Nephron progenitor cell (in vitro differentiated cells): ENCODE results near the gene ACKR2.
"Not testable (repeated sequence)": the region's sequence is repeated elsewhere in the genome, so short reads cannot be mapped to it uniquely, and the experiment has no call there.

Source experiments
- DNase-seq: peaks from one replicate; pipeline ENCODE4 v3.0.0; 2021
- H3K27ac Mint-ChIP-seq: 2 replicates; pipeline ENCODE4 v1.8.0; 2021; ENCODE audit warnings: mild to moderate bottlenecking, moderate library complexity, mixed read lengths
- H3K27me3 Mint-ChIP-seq: 2 replicates; pipeline ENCODE4 v1.8.0; 2021; ENCODE audit warnings: mild to moderate bottlenecking, low read depth, mixed read lengths; ENCODE audit not compliant: poor library complexity
- H3K36me3 Mint-ChIP-seq: 2 replicates; pipeline ENCODE4 v1.8.0; 2021; ENCODE audit warnings: low read depth, mixed read lengths
- H3K4me1 Mint-ChIP-seq: 2 replicates; pipeline ENCODE4 v1.8.0; 2021; ENCODE audit warnings: mixed read lengths
- H3K4me3 Mint-ChIP-seq: 2 replicates; pipeline ENCODE4 v1.8.0; 2021; ENCODE audit warnings: mild to moderate bottlenecking, moderate library complexity, mixed read lengths
- H3K9me3 Mint-ChIP-seq: 2 replicates; pipeline ENCODE4 v1.8.0; 2021; ENCODE audit warnings: mild to moderate bottlenecking, moderate library complexity, mixed read lengths
- TF ChIP-seq, protein P1 (sequence below): fragments of 200-600 bp; sonication (generic); IDR thresholded peaks from 2 replicates; pipeline ENCODE4 v1.5.0; 2021; ENCODE audit warnings: antibody characterized with exemption

The ACKR2 gene

DNA sequence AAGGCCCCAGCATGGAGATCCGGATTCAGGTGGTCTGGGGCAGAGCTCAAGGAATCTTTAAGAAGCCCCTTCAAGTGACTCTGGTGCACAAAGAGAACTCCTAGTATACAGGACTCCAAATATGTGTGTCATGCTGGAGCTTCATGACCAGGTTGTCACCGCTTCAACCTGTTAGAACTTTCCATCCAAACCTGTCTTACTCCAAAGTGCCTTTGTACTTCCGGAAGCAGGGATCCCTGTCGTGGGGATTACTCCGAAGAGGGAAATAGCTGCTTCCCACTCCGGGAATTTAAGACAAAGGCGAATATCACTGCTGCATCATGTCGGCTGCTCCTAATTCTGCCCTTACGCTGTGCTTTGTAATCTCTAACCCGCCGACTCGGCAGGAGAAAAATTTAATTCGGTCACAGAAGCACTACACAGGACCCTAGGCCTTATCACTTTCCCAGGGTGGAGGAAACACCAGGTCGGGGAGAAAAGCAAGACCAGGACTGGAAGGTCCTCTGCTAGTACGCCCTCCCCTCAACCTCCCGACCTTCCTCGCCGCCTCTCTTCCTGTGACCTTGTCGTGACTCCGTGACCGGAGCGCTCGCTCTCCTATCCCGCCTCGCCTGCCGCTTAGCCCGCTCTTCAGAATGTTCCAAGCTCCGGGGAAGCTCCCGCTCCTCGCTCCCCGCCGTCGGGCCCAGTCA is 5.7 kb upstream of the ACKR2 start:
- DNase-seq: peak; percentile 64
- TF ChIP-seq, protein P1, sequence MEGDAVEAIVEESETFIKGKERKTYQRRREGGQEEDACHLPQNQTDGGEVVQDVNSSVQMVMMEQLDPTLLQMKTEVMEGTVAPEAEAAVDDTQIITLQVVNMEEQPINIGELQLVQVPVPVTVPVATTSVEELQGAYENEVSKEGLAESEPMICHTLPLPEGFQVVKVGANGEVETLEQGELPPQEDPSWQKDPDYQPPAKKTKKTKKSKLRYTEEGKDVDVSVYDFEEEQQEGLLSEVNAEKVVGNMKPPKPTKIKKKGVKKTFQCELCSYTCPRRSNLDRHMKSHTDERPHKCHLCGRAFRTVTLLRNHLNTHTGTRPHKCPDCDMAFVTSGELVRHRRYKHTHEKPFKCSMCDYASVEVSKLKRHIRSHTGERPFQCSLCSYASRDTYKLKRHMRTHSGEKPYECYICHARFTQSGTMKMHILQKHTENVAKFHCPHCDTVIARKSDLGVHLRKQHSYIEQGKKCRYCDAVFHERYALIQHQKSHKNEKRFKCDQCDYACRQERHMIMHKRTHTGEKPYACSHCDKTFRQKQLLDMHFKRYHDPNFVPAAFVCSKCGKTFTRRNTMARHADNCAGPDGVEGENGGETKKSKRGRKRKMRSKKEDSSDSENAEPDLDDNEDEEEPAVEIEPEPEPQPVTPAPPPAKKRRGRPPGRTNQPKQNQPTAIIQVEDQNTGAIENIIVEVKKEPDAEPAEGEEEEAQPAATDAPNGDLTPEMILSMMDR: no peak
- H3K4me3 Mint-ChIP-seq: peak overlapping the region; percentile 97
- peaks cover 6% of the 10 kb centered on the region for H3K27me3 Mint-ChIP-seq
- H3K4me1 Mint-ChIP-seq: peaks cover 60% of the 10 kb centered on the region
- peaks cover 20% of the 10 kb centered on the region for H3K36me3 Mint-ChIP-seq
- H3K27ac Mint-ChIP-seq: peak overlapping the region; percentile 99
- H3K9me3 Mint-ChIP-seq: peaks cover 11% of the 10 kb centered on the region

DNA sequence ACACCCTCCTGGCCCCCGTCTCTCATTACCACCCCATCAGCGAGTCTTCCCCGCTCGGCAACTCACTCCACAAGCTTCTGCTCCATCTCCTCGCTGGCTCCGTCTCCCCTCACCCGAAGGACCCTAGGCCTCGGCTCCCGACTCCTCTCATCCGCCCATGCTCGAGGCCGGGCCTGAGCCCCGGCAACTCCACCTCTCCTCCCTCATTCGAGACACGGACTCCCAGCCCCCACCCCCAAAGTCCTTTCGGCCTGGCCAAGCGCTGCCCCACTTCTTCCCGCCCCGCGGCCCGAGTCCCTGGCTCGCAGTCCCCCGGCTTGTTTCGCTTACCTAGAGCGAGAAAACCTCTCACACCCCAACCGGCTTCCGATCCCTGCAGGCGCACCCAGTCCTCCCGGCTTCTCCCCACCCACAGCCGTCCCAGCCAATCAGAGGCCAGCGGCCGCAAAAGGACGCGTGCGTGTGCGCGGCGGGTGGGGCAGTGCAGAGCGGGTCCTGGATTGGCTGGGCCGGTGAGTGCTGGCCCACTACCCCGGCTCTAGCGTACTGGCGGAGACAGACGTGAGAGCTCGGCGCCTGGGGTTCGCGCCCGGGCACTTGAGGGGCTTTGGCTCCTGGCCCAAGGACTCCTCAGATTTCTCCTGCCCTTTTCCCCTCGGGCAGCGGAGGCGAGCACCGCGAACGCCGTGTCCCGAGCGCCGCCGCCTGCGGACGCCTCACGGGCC is 5.0 kb upstream of the ACKR2 start, which contains the start of gene HIGD1A:
HIGD1A (minus strand) TSS at position 385 of the 725 bp plus-strand sequence. CDS start 10,237 bp downstream, outside the sequence.
- peaks cover 10% of the 10 kb centered on the region for H3K9me3 Mint-ChIP-seq
- peak within 1 kb of the TSS; percentile 97 for H3K4me3 Mint-ChIP-seq
- TF ChIP-seq, protein P1: no peak
- H3K36me3 Mint-ChIP-seq: peaks cover 18% of the 10 kb centered on the region
- DNase-seq: peak; percentile 94
- H3K4me1 Mint-ChIP-seq: peaks cover 60% of the 10 kb centered on the region
- peaks cover 12% of the 10 kb centered on the region for H3K27me3 Mint-ChIP-seq
- peak within 1 kb of the TSS; percentile 99 for H3K27ac Mint-ChIP-seq

DNA sequence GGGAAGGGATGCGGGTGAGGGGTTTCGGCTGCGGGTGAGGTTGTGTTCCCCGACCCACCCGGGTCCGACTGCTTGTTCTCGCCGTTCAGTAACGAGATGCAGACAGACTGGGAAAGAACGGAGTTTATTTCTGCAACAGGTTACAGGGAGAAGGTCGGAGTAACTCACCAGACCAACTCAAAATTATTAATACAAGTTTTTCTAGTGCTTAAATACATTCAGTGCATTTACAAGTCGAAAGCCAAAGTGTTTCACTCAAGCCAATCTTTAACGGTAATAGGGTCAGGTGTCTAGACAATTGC is 4.5 kb upstream of the ACKR2 start:
- H3K36me3 Mint-ChIP-seq: peaks cover 13% of the 10 kb centered on the region
- no peak for DNase-seq
- TF ChIP-seq, protein P1: no peak
- peaks cover 12% of the 10 kb centered on the region for H3K27me3 Mint-ChIP-seq
- peaks cover 54% of the 10 kb centered on the region for H3K4me1 Mint-ChIP-seq
- H3K27ac Mint-ChIP-seq: peak overlapping the region; percentile 19
- peak overlapping the region; percentile 97 for H3K4me3 Mint-ChIP-seq
- peaks cover 5% of the 10 kb centered on the region for H3K9me3 Mint-ChIP-seq

DNA sequence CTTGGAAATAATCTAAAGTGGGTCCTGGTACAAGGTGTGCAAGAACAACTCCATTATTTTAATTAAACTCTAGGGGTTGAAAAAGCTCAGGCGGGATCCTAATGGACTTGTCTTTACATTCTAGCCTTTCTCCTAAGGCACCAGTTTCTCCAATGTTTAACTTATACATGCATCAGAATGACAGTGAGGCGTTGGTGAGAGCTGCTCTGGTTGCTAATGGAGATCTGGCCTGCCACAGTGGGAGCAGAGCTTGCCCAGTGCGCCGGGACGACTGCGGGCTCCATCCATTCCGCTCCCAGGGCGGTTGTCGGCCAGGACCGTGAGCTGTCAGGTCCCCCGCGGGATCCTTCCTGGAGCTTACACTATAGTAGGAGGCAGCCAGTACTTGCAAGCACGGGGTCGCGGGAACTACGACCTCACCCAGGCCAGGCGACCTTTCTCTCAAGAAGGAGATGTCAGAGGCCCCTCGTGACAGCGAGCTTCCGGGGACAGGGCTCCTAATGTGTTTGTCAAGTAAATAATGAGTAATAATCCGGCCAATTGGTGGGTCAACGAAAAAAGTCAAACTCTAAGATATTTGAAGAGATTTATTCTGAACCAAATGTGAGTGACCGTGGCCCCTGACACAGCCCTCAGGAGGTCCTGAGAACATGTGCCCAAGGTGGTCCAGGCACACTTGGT is 4.0 kb upstream of the ACKR2 start:
- peak; percentile 60 for DNase-seq
- Mint-ChIP-seq H3K36me3 (peaks cover 9% of the 10 kb centered on the region), H3K27me3 (peaks cover 12% of the 10 kb centered on the region), H3K4me1 (peaks cover 49% of the 10 kb centered on the region), H3K27ac (peak overlapping the region; percentile 47), H3K4me3 (peak overlapping the region; percentile 97), H3K9me3 (peaks cover 3% of the 10 kb centered on the region)
- TF ChIP-seq, protein P1: no peak

DNA sequence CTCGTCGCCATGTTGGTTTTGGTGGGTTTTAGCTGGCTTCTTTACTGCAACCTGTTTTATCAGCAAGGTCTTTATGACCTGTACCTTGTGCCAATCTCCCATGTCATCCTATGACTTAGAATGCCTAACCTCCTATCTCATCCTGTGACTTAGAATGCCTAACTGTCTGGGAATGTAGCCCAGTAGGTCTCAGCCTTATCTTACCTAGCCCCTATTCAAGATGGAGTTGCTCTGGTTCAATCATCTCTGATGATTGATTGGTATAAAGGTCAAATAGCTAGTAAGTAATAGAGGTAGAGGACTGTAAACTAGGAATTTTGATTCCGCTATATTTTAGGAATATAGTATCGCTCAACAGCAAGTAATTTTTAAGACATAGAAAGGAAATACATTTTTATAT is 1.3 kb upstream of the ACKR2 start:
- H3K4me3 Mint-ChIP-seq: no peak overlapping the region
- TF ChIP-seq, protein P1: no peak
- H3K36me3 Mint-ChIP-seq: no peaks in the 10 kb centered on the region
- H3K4me1 Mint-ChIP-seq: peaks cover 42% of the 10 kb centered on the region
- no peaks in the 10 kb centered on the region for H3K9me3 Mint-ChIP-seq
- H3K27me3 Mint-ChIP-seq: peaks cover 15% of the 10 kb centered on the region
- no peak for DNase-seq
- no peak overlapping the region for H3K27ac Mint-ChIP-seq

DNA sequence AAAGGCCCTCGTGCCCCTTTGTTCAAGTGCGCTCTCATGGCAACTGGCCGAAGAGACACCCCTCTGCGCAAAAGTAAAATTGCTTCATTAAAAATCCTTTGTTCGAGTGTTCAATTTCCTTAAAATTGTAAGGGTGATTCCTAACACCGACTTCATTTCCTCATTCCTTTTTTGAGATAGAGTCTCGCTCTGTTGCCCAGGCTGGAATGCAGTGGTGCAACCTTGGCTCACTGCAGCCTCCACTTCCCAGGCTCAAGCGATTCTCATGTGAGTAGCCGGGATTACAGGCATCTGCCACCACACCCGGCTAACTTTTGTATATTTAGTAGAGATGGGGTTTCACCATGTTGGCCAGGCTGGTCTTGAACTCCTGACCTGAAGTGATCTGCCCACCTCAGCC is 1.5 kb downstream of the ACKR2 start:
- Mint-ChIP-seq H3K27me3 (peaks cover 12% of the 10 kb centered on the region), H3K4me1 (peaks cover 26% of the 10 kb centered on the region)
- not testable (repeated sequence) for H3K9me3 Mint-ChIP-seq, H3K4me3 Mint-ChIP-seq, H3K27ac Mint-ChIP-seq, DNase-seq, H3K36me3 Mint-ChIP-seq

DNA sequence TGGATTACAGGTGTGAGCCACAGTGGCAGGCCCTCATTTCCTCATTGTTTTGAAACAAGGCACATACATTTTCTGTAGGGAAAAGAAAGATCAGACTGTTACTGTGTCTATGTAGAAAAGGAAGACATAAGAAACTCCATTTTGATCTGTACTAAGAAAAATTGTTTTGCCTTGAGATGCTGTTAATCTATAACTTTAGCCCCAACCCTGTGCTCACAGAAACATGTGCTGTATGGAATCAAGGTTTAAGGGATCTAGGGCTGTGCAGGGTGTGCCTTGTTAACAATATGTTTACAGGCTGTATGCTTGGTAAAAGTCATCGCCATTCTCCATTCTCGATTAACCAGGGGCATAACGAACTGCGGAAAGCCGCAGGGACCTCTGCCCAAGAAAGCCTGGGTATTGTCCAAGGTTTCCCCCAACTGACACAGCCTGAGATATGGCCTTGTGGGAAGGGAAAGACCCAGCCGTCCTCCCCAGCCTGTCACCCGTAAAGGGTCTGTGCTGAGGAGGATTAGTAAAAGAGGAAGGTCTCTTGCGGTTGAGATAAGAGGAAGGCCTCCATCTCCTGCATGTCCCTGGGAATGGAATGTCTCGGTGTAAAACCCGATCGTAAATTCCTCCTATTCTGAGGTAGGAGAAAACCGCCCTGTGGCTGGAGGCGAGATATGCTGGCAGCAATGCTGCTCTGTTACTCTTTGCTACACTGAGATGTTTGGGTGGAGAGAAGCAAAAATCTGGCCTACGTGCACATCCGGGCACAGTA is 2.1 kb downstream of the ACKR2 start:
- H3K27ac Mint-ChIP-seq, H3K9me3 Mint-ChIP-seq: not testable (repeated sequence)
- peak; percentile 16 for DNase-seq

More for the DNA sequence above, 2.1 kb downstream of the ACKR2 start:
- H3K4me3 Mint-ChIP-seq, H3K36me3 Mint-ChIP-seq: not testable (repeated sequence)
- H3K27me3 Mint-ChIP-seq: peaks cover 10% of the 10 kb centered on the region
- H3K4me1 Mint-ChIP-seq: peaks cover 24% of the 10 kb centered on the region
